Measurements from ENCODE around the gene FTL.
A peak's percentile ranks its signal among the peaks of the same experiment; 100 is the strongest.

Gene FTL

GRCh38 chr19:48946463-48947257, 18.4 kb upstream of the FTL start:
- DNase-seq = no peak

- no peak for DNase-seq
Measured at GRCh38 chr19:48947258-48947542, 17.9 kb upstream of the FTL start.

- DNase-seq = no peak
Measured at GRCh38 chr19:48950159-48950558, 14.9 kb upstream of the FTL start.

- DNase-seq = no peak
Measured at GRCh38 chr19:48950830-48951519, 14.1 kb upstream of the FTL start.

GRCh38 chr19:48953141-48953540, 12.0 kb upstream of the FTL start:
- no peak for DNase-seq

- DNase-seq = no peak
Measured at GRCh38 chr19:48953990-48954594, 11.0 kb upstream of the FTL start.

- DNase-seq = peak; percentile 97
Measured at GRCh38 chr19:48954595-48955307, 10.4 kb upstream of the FTL start, which contains the start of gene BAX. Gene BAX (plus strand): TSS chr19:48954875. CDS start chr19:48954929, 54 bp downstream.

- no peak for DNase-seq
Measured at GRCh38 chr19:48955308-48955958, 9.7 kb upstream of the FTL start.

GRCh38 chr19:48958006-48958405, 7.1 kb upstream of the FTL start:
- no peak for DNase-seq

- DNase-seq = no peak
Measured at GRCh38 chr19:48959341-48960239, 5.5 kb upstream of the FTL start.

- DNase-seq = no peak
Measured at GRCh38 chr19:48961051-48961649, 4.0 kb upstream of the FTL start.

- DNase-seq = no peak
Measured at GRCh38 chr19:48961673-48962028, 3.5 kb upstream of the FTL start.

- no peak for DNase-seq
Measured at GRCh38 chr19:48962029-48962848, 2.9 kb upstream of the FTL start.

- no peak for DNase-seq
Measured at GRCh38 chr19:48962849-48963165, 2.3 kb upstream of the FTL start.

GRCh38 chr19:48963371-48964204, 1.5 kb upstream of the FTL start:
- no peak for DNase-seq

- DNase-seq = no peak
Measured at GRCh38 chr19:48964205-48965039, 687 bp upstream of the FTL start.

GRCh38 chr19:48965806-48966540, 864 bp downstream of the FTL start:
- peak; percentile 77 for DNase-seq
